Fibroblast of lung (primary cell): ENCODE data around the gene THEM4.

ENCODE experiments used
- EZH2 ChIP-seq: IDR thresholded peaks from 2 replicates; pipeline ENCODE4 v1.5.1; 2012; ENCODE audit warnings: low read length, control low read depth, mild to moderate bottlenecking; ENCODE audit errors: missing control alignments
- TF ChIP-seq, protein P1 (sequence below), 2 donors: IDR thresholded peaks in 1 of 2; conservative IDR thresholded peaks in 1 of 2; 1 replicate in 1 of 2; 2 replicates in 1 of 2; pipeline ENCODE4 v1.5.1; 2011 to 2012; ENCODE audit warnings: low read length in 2 of 2, control low read depth in 1 of 2, inconsistent platforms in 1 of 2, low read depth in 1 of 2, mild to moderate bottlenecking in 1 of 2

DNA sequence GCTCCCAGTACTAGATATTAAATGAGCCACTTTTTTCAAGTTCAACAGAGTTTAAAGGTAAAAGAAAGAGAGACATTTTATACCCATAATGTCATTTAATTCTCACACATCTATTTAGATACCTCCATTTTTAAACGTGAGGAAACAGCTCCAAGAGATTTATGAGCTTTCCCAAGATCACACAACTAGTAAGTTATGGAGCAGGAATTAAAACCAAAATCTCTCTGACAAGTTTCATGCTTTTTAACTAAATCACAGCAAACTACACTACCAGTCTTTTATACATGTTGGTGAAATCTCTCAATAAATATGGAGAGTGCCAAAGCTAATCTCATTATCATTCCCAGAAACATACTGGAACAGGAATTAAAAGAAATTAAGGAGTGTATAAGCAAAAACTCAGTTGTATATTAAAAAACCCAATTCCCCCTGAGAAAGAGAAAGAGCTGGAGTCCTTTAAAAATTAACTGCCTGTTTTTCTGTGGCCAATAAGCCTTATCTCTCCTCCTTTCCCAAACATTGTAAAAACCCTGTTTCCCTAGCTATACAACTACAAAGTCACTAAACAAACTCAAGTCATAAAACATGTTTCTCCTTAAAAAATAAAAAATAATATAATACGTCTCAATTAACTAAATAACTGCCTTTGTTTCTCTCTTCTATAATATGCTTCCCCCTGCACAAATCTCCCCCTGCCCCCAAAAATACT is 26.7 kb upstream of the THEM4 start:
- TF ChIP-seq, protein P1, sequence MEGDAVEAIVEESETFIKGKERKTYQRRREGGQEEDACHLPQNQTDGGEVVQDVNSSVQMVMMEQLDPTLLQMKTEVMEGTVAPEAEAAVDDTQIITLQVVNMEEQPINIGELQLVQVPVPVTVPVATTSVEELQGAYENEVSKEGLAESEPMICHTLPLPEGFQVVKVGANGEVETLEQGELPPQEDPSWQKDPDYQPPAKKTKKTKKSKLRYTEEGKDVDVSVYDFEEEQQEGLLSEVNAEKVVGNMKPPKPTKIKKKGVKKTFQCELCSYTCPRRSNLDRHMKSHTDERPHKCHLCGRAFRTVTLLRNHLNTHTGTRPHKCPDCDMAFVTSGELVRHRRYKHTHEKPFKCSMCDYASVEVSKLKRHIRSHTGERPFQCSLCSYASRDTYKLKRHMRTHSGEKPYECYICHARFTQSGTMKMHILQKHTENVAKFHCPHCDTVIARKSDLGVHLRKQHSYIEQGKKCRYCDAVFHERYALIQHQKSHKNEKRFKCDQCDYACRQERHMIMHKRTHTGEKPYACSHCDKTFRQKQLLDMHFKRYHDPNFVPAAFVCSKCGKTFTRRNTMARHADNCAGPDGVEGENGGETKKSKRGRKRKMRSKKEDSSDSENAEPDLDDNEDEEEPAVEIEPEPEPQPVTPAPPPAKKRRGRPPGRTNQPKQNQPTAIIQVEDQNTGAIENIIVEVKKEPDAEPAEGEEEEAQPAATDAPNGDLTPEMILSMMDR (conservative IDR thresholded peaks at IDR 0.05 in 1 of 2, IDR thresholded peaks at IDR 0.05 in 1 of 2; ENCODE audit: low read depth in 1 of 2, low read length in 2 of 2) = no peak
- no peak for TF ChIP-seq EZH2
